SKM-1 (cell line): Measurements from ENCODE around the gene JUNB.

Experiments used
- DNase-seq: peaks from one replicate; lab custom pipeline; 2025; ENCODE audit not compliant: unreplicated experiment; lab: John Stamatoyannopoulos, UW

The JUNB gene

GRCh38 chr19:12840091-12841079, 49.1 kb downstream of the JUNB start:
- no peak for DNase-seq

- DNase-seq, result no peak
Observed at GRCh38 chr19:12841094-12841493, 49.8 kb downstream of the JUNB start.

DNA sequence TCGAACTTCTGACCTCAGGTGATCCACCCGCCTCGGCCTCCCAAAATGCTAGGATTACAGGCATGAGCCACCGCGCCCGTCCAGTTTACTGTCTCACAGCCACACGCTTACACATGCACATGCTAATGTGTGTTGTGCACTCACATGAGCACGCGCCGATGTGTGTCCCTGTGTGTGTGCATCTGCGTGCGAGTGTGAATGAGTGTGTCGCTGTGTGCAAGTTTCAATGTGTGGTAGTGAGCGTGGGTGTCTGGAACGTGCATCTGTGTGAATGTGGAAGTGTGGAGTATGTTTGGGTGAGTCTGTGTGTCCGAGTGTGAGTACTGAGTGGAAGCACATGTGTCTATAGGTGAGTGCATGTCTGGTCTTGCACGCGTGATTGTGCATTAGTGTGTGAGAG, 51.2 kb downstream of the JUNB start:
- no peak for DNase-seq
